Karpas-422 (cell line): ENCODE measurements around the gene LRRD1. TPM values are rescaled to one million over a fixed set of nuclear protein-coding genes. Genes with fewer than 3 reads are reported as not detected.
A peak's percentile ranks its signal among the peaks of the same experiment; 100 is the strongest.
"Not testable (repeated sequence)": the region's sequence is repeated elsewhere in the genome, so short reads cannot be mapped to it uniquely, and the experiment has no call there.

Source experiments
- DNase-seq: peaks from one replicate; pipeline ENCODE4 v3.0.0-alpha.2; 2015
- H2AFZ ChIP-seq: fragments of 200-600 bp; sonication (generic); 2 replicates; pipeline ENCODE4 v1.6.1; 2014; ENCODE audit warnings: antibody characterized with exemption, low read length, mixed read lengths
- H3K27ac ChIP-seq: fragments of 200-600 bp; sonication (generic); 2 replicates; pipeline ENCODE4 v1.5.1; 2014; ENCODE audit warnings: mild to moderate bottlenecking, low read length, moderate library complexity
- H3K27me3 ChIP-seq: fragments of 200-600 bp; sonication (generic); 2 replicates; pipeline ENCODE4 v1.6.1; 2014; ENCODE audit warnings: low read length, mixed read lengths
- H3K36me3 ChIP-seq: fragments of 200-600 bp; sonication (generic); 2 replicates; pipeline ENCODE4 v1.6.1; 2014; ENCODE audit warnings: low read length, mixed read lengths; ENCODE audit not compliant: insufficient read depth
- H3K4me1 ChIP-seq: fragments of 200-600 bp; sonication (generic); 2 replicates; pipeline ENCODE4 v1.6.1; 2014; ENCODE audit warnings: mild to moderate bottlenecking, low read length, mixed read lengths
- H3K4me2 ChIP-seq: fragments of 200-600 bp; sonication (generic); 2 replicates; pipeline ENCODE4 v1.6.1; 2014; ENCODE audit warnings: low read length, low read depth, mild to moderate bottlenecking; ENCODE audit not compliant: poor library complexity, severe bottlenecking
- H3K4me3 ChIP-seq: fragments of 200-600 bp; sonication (generic); 2 replicates; pipeline ENCODE4 v1.5.1; 2014; ENCODE audit warnings: mild to moderate bottlenecking, antibody characterized with exemption, low read length, mixed read lengths
- H3K79me2 ChIP-seq: fragments of 200-600 bp; sonication (generic); 2 replicates; pipeline ENCODE4 v1.6.1; 2014; ENCODE audit warnings: mild to moderate bottlenecking, low read length, mixed read lengths
- H3K9ac ChIP-seq: fragments of 200-600 bp; sonication (generic); 2 replicates; pipeline ENCODE4 v1.6.0; 2014; ENCODE audit warnings: low read length
- H3K9me2 ChIP-seq: fragments of 200-600 bp; sonication (generic), shearing (Covaris generic); replicated peaks from 2 replicates; pipeline ENCODE4 v1.6.0; 2014; ENCODE audit warnings: mild to moderate bottlenecking, low read length, moderate library complexity; ENCODE audit not compliant: insufficient read depth
- H3K9me3 ChIP-seq: fragments of 300-700, 200-600 bp; sonication (generic); 2 replicates; pipeline ENCODE4 v1.6.1; 2014; ENCODE audit warnings: low read length, mixed read lengths
- H4K20me1 ChIP-seq: fragments of 200-600 bp; sonication (generic); 2 replicates; pipeline ENCODE4 v1.6.1; 2014; ENCODE audit warnings: mild to moderate bottlenecking, antibody characterized with exemption, low read length, low read depth; ENCODE audit not compliant: insufficient read depth
- total RNA-seq: library from RNA; depleted of rRNA; stranded (reverse); fragments of >200 nt; shearing (Covaris generic); gene quantifications from 2 replicates; pipeline ENCODE4 v1.2.3, GENCODE V29; 2014; ENCODE audit warnings: low replicate concordance

LRRD1 gene
- total RNA-seq, 1 experiment from 2014 or later, result not detected

- no peak overlapping the region for H3K4me2 ChIP-seq
- no peak overlapping the region for H3K27ac ChIP-seq
- H3K79me2 ChIP-seq, result no peaks in the 10 kb centered on the region
- H3K4me1 ChIP-seq, result no peaks in the 10 kb centered on the region
- H3K9me3 ChIP-seq, result no peaks in the 10 kb centered on the region
- no peak overlapping the region for H2AFZ ChIP-seq
- H3K4me3 ChIP-seq, result no peak overlapping the region
- DNase-seq, result no peak
- no peaks in the 10 kb centered on the region for H3K27me3 ChIP-seq
- no peak overlapping the region for H3K9ac ChIP-seq
- H4K20me1 ChIP-seq, result no peaks in the 10 kb centered on the region
- no peaks in the 10 kb centered on the region for H3K9me2 ChIP-seq
- no peaks in the 10 kb centered on the region for H3K36me3 ChIP-seq
Measured at GRCh38 chr7:92155108-92155739, 23.7 kb downstream of the LRRD1 start.

GRCh38 chr7:92150450-92151017 is 28.4 kb downstream of the LRRD1 start:
- H3K27ac ChIP-seq, result no peak overlapping the region
- H3K4me1 ChIP-seq, result no peaks in the 10 kb centered on the region
- no peaks in the 10 kb centered on the region for H3K9me3 ChIP-seq
- no peaks in the 10 kb centered on the region for H3K79me2 ChIP-seq
- no peak overlapping the region for H2AFZ ChIP-seq
- no peak overlapping the region for H3K4me3 ChIP-seq
- no peaks in the 10 kb centered on the region for H3K9me2 ChIP-seq
- no peaks in the 10 kb centered on the region for H3K27me3 ChIP-seq
- no peak overlapping the region for H3K4me2 ChIP-seq
- no peak for DNase-seq
- H3K36me3 ChIP-seq, result no peaks in the 10 kb centered on the region
- no peaks in the 10 kb centered on the region for H4K20me1 ChIP-seq
- no peak overlapping the region for H3K9ac ChIP-seq

DNA sequence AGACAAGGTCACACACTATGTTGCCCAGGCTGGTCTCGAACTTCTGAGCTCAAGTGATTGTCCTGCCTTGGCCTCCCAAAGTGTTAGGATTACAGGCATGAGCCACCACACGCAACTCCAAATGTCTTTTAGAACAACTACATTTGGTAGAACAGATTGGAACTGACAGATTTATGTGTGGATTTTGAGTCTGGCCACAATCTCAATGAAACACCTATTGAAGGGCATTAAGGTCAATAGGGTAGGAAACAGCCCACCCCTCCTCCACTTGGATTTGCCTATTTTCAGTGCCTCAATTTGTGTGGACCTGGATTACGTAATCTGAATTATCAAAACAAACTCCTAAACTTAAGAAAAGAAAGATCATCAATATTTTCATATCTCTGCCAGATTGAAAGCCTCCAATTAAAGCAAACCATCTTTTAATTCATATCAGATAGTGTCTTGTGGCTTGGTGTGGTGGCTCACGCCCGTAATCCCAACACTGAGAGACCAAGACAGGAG is 29.2 kb downstream of the LRRD1 start:
- no peaks in the 10 kb centered on the region for H3K27me3 ChIP-seq
- no peaks in the 10 kb centered on the region for H3K79me2 ChIP-seq
- no peak overlapping the region for H3K27ac ChIP-seq
- no peaks in the 10 kb centered on the region for H3K4me1 ChIP-seq
- no peaks in the 10 kb centered on the region for H4K20me1 ChIP-seq
- H3K4me3 ChIP-seq, result no peak overlapping the region
- no peaks in the 10 kb centered on the region for H3K36me3 ChIP-seq
- no peaks in the 10 kb centered on the region for H3K9me3 ChIP-seq
- no peak overlapping the region for H3K4me2 ChIP-seq
- no peak overlapping the region for H2AFZ ChIP-seq
- no peak overlapping the region for H3K9ac ChIP-seq
- H3K9me2 ChIP-seq, result no peaks in the 10 kb centered on the region
- DNase-seq, result no peak

DNA sequence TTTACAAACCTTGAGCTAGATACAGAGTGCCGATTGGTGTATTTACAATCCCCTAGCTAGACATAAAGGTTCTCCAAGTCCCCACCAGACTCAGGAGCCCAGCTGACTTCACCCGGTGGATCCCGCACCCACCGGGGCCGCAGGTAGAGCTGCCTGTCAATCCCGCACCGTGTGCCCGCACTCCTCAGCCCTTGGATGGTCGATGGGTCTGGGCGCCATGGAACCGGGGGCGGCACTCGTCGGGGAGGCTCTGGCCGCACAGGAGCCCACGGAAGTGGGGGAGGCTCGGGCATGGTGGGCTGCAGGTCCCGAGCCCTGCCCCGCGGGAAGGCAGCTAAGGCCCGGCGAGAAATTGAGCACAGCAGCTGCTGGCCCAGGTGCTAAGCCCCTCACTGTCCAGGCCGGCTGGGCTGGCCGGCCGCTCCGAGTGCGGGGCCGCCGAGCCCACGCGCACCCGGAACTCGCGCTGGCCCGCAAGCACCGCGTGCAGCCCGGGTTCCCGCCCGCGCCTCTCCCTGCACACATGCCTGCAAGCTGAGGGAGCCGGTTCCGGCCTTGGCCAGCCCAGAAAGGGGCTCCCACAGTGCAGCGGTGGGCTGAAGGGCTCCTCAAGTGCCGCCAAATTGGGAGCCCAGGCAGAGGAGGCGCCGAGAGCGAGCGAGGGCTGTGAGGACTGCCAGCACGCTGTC is 35.6 kb downstream of the LRRD1 start:
- not testable (repeated sequence) for H3K9me2 ChIP-seq, H3K4me3 ChIP-seq, H3K9me3 ChIP-seq, H3K4me1 ChIP-seq, H3K4me2 ChIP-seq, H4K20me1 ChIP-seq, H3K9ac ChIP-seq, H3K27me3 ChIP-seq, DNase-seq, H3K36me3 ChIP-seq, H3K79me2 ChIP-seq, H3K27ac ChIP-seq, H2AFZ ChIP-seq

- H2AFZ ChIP-seq, H3K9me2 ChIP-seq, H4K20me1 ChIP-seq, H3K4me2 ChIP-seq, H3K4me1 ChIP-seq, H3K27ac ChIP-seq, DNase-seq, H3K79me2 ChIP-seq, H3K36me3 ChIP-seq, H3K4me3 ChIP-seq, H3K9ac ChIP-seq, H3K27me3 ChIP-seq, H3K9me3 ChIP-seq: not testable (repeated sequence)
Measured at GRCh38 chr7:92142791-92143190, 36.2 kb downstream of the LRRD1 start.

DNA sequence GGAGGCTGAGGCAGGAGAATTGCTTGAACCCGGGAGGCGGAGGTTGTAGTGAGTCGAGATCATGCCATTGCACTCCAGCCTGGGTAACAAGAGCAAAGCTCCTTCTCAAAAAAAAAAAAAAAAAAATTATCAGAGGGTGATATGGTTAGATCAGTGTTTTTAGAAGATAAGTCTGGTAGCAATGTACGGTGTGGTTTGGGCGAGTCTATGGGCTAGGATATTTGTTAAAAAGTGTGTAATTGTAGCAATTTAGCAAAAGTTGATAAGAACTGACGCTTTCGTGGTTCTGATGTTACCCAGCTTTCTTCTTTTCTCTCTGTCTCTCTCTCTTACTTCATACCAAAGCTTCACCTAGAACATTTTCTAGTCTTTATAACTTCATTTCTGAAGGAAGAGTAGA is 37.8 kb downstream of the LRRD1 start:
- no peak overlapping the region for H3K27ac ChIP-seq
- no peaks in the 10 kb centered on the region for H3K36me3 ChIP-seq
- H3K9me2 ChIP-seq, result no peaks in the 10 kb centered on the region
- no peaks in the 10 kb centered on the region for H3K27me3 ChIP-seq
- H3K4me2 ChIP-seq, result no peak overlapping the region
- no peak overlapping the region for H3K9ac ChIP-seq
- H3K4me1 ChIP-seq, result no peaks in the 10 kb centered on the region
- no peaks in the 10 kb centered on the region for H3K79me2 ChIP-seq
- DNase-seq, result no peak
- H4K20me1 ChIP-seq, result no peaks in the 10 kb centered on the region
- no peak overlapping the region for H2AFZ ChIP-seq
- H3K4me3 ChIP-seq, result no peak overlapping the region
- no peaks in the 10 kb centered on the region for H3K9me3 ChIP-seq

DNA sequence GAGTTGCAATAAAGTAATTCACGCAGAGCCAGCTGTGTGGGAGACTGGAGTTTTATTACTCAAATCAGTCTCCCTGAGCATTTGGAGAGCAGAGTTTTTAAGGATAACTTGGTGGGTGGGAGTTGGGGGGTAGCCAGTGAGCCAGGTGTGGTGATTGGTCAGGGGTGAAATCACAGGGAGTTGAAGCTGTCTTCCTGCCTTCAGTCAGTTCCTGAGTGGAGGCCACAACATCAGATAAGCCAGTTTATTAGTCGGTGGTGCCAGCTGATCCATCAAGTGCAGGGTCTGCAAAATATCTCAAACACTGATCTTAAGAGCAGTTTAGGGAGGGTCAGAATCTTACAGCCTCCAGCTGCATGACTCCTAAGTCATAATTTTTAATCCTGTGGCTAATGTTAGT is 41.4 kb downstream of the LRRD1 start:
- no peaks in the 10 kb centered on the region for H3K27me3 ChIP-seq
- H4K20me1 ChIP-seq, result peaks cover 12% of the 10 kb centered on the region
- no peak overlapping the region for H3K4me2 ChIP-seq
- no peak overlapping the region for H3K27ac ChIP-seq
- H3K4me3 ChIP-seq, result no peak overlapping the region
- peaks cover 17% of the 10 kb centered on the region for H3K79me2 ChIP-seq
- DNase-seq, result no peak
- no peak overlapping the region for H3K9ac ChIP-seq
- H3K9me2 ChIP-seq, result no peaks in the 10 kb centered on the region
- H3K9me3 ChIP-seq, result no peaks in the 10 kb centered on the region
- H3K4me1 ChIP-seq, result peaks cover 16% of the 10 kb centered on the region
- H2AFZ ChIP-seq, result no peak overlapping the region
- H3K36me3 ChIP-seq, result no peaks in the 10 kb centered on the region

DNA sequence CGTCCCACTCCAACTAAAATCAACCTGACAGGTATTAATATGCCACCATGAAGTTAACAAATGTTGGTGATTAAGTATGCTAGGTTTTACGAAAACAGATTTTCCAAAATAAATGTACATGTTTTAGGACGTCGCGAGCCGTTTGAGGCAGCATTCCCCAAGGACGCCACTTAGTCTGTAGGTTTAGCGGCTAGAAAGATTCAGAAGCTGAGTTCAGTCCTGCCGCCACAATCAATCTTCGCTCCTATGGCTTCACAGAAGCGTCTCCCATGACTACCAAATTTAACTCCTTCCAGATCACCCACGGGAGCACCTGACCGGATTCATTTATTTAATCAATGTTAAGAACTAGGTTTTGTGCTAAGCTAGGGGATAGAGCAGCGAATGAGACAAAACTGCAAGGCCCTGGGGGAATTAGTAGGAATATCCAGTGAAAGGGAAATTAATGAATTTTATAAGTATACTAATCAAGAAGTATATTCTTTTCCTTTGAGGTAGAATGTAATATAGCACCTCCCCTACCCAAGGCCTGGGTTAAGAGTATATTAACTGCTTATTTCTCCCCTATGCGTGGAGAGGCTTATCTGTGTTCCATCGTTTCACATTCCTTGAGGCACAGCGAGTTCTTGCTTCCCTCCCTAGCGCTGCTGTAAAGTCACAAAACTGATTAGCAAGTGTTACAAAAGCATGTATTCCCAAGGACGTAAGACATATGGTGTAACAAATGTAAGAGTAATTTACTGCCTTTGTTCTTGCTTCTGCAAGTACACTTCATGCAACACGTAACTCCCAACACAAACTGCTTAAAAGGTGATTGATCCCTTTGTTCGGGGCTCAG is 43.7 kb downstream of the LRRD1 start:
- H3K27me3 ChIP-seq, result no peaks in the 10 kb centered on the region
- peak overlapping the region; percentile 88 for H3K27ac ChIP-seq
- peaks cover 40% of the 10 kb centered on the region for H3K79me2 ChIP-seq
- peak overlapping the region; percentile 95 for H3K4me2 ChIP-seq
- H3K4me3 ChIP-seq, result peak overlapping the region; percentile 99
- H3K36me3 ChIP-seq, result peaks cover 13% of the 10 kb centered on the region; the same call in 1 of the 2 replicates
- H2AFZ ChIP-seq, result peak overlapping the region; percentile 73
- no peaks in the 10 kb centered on the region for H3K9me2 ChIP-seq
- H3K9ac ChIP-seq, result peak overlapping the region; percentile 96
- DNase-seq, result peak; percentile 68
- peaks cover 25% of the 10 kb centered on the region for H4K20me1 ChIP-seq
- peaks cover 39% of the 10 kb centered on the region for H3K4me1 ChIP-seq
- H3K9me3 ChIP-seq, result no peaks in the 10 kb centered on the region
